NCI-H2227 treated with DMSO at 0.1 percent for 48 hours (cell line): ENCODE measurements around the gene FASN.

ENCODE experiments used
- DNase-seq: peaks from one replicate; lab custom pipeline; 2025; lab: John Stamatoyannopoulos, UW

FASN gene

GRCh38 chr17:82101767-82102679 is 4.0 kb upstream of the FASN start:
- DNase-seq: no peak

GRCh38 chr17:82101301-82101715 is 3.3 kb upstream of the FASN start:
- no peak for DNase-seq

- DNase-seq: no peak
These were observed 2.7 kb upstream of the FASN start for GRCh38 chr17:82100502-82101298.

GRCh38 chr17:82098939-82099763 is 1.1 kb upstream of the FASN start:
- DNase-seq: no peak

GRCh38 chr17:82097919-82098168 is 192 bp downstream of the FASN start:
- DNase-seq: no peak

- DNase-seq: no peak
These were observed 685 bp downstream of the FASN start for GRCh38 chr17:82097184-82097918.

- DNase-seq: no peak
These were observed 1.3 kb downstream of the FASN start for GRCh38 chr17:82096709-82097183.

GRCh38 chr17:82095777-82096708 is 2.0 kb downstream of the FASN start:
- no peak for DNase-seq

- no peak for DNase-seq
These were observed 2.9 kb downstream of the FASN start for GRCh38 chr17:82094931-82095776.

- no peak for DNase-seq
These were observed 4.9 kb downstream of the FASN start for GRCh38 chr17:82092995-82093751.

GRCh38 chr17:82092628-82092994 is 5.4 kb downstream of the FASN start:
- DNase-seq: no peak

GRCh38 chr17:82092094-82092586 is 5.9 kb downstream of the FASN start:
- no peak for DNase-seq

GRCh38 chr17:82091264-82092066 is 6.6 kb downstream of the FASN start:
- no peak for DNase-seq

GRCh38 chr17:82090549-82091263 is 7.3 kb downstream of the FASN start:
- no peak for DNase-seq

GRCh38 chr17:82089723-82090548 is 8.1 kb downstream of the FASN start:
- no peak for DNase-seq
